ENCODE results near the gene IFIT5. TPM values are rescaled to one million over a fixed set of nuclear protein-coding genes. Genes with fewer than 3 reads are reported as not detected.
"Not testable (repeated sequence)": the region's sequence is repeated elsewhere in the genome, so short reads cannot be mapped to it uniquely, and the experiment has no call there.

Gene IFIT5
- total RNA-seq, 1 donor from 2014 or later, result 13.7 TPM

GRCh38 chr10:89395141-89395540 lies 19.2 kb upstream of the IFIT5 start:
- H3K4me3 Mint-ChIP-seq (ENCODE audit: unreplicated experiment), result no peak overlapping the region
- no peak overlapping the region for H3K27ac Mint-ChIP-seq (ENCODE audit: unreplicated experiment)
- no peaks in the 10 kb centered on the region for H3K36me3 Mint-ChIP-seq (ENCODE audit: low read depth)
- H3K9me3 Mint-ChIP-seq (ENCODE audit: low read depth), result no peaks in the 10 kb centered on the region
- DNase-seq (ENCODE audit: low spot score), result no peak
- peaks cover 25% of the 10 kb centered on the region for H3K4me1 Mint-ChIP-seq (ENCODE audit: low read depth)
- TF ChIP-seq CTCF (IDR thresholded peaks at IDR 0.05), result no peak
- no peaks in the 10 kb centered on the region for H3K27me3 Mint-ChIP-seq (ENCODE audit: low read depth)

GRCh38 chr10:89398003-89398749 lies 16.2 kb upstream of the IFIT5 start:
- Mint-ChIP-seq H3K27me3 (ENCODE audit: low read depth) (no peaks in the 10 kb centered on the region), H3K4me1 (ENCODE audit: low read depth) (peaks cover 14% of the 10 kb centered on the region), H3K9me3 (ENCODE audit: low read depth) (no peaks in the 10 kb centered on the region), H3K27ac (ENCODE audit: unreplicated experiment) (peak overlapping the region; percentile 63), H3K36me3 (ENCODE audit: low read depth) (no peaks in the 10 kb centered on the region), H3K4me3 (ENCODE audit: unreplicated experiment) (no peak overlapping the region)
- no peak for TF ChIP-seq CTCF (IDR thresholded peaks at IDR 0.05)
- DNase-seq (ENCODE audit: low spot score), result no peak

GRCh38 chr10:89399956-89400355 lies 14.4 kb upstream of the IFIT5 start:
- no peak for TF ChIP-seq CTCF (IDR thresholded peaks at IDR 0.05)
- Mint-ChIP-seq H3K4me1 (ENCODE audit: low read depth) (peaks cover 9% of the 10 kb centered on the region), H3K27me3 (ENCODE audit: low read depth) (no peaks in the 10 kb centered on the region), H3K36me3 (ENCODE audit: low read depth) (no peaks in the 10 kb centered on the region), H3K9me3 (ENCODE audit: low read depth) (no peaks in the 10 kb centered on the region), H3K4me3 (ENCODE audit: unreplicated experiment) (no peak overlapping the region), H3K27ac (ENCODE audit: unreplicated experiment) (no peak overlapping the region)
- DNase-seq (ENCODE audit: low spot score), result no peak

GRCh38 chr10:89403043-89403442 lies 11.3 kb upstream of the IFIT5 start:
- H3K9me3 Mint-ChIP-seq (ENCODE audit: low read depth), result peaks cover 3% of the 10 kb centered on the region
- TF ChIP-seq CTCF (IDR thresholded peaks at IDR 0.05), result no peak
- peaks cover 2% of the 10 kb centered on the region for H3K36me3 Mint-ChIP-seq (ENCODE audit: low read depth)
- peaks cover 5% of the 10 kb centered on the region for H3K4me1 Mint-ChIP-seq (ENCODE audit: low read depth)
- H3K27me3 Mint-ChIP-seq (ENCODE audit: low read depth), result no peaks in the 10 kb centered on the region
- DNase-seq (ENCODE audit: low spot score), result no peak
- H3K27ac Mint-ChIP-seq (ENCODE audit: unreplicated experiment), result no peak overlapping the region
- no peak overlapping the region for H3K4me3 Mint-ChIP-seq (ENCODE audit: unreplicated experiment)

- Mint-ChIP-seq H3K4me3 (ENCODE audit: unreplicated experiment) (no peak overlapping the region), H3K27me3 (ENCODE audit: low read depth) (no peaks in the 10 kb centered on the region), H3K36me3 (ENCODE audit: low read depth) (peaks cover 2% of the 10 kb centered on the region), H3K27ac (ENCODE audit: unreplicated experiment) (peak overlapping the region; percentile 14), H3K9me3 (ENCODE audit: low read depth) (peaks cover 3% of the 10 kb centered on the region), H3K4me1 (ENCODE audit: low read depth) (no peaks in the 10 kb centered on the region)
- DNase-seq (ENCODE audit: low spot score), result no peak
- TF ChIP-seq CTCF (IDR thresholded peaks at IDR 0.05), result no peak
Measured at GRCh38 chr10:89404104-89405047, 10.0 kb upstream of the IFIT5 start.

GRCh38 chr10:89406178-89406577 lies 8.2 kb upstream of the IFIT5 start:
- not testable (repeated sequence) for DNase-seq (ENCODE audit: low spot score); H3K27me3 Mint-ChIP-seq (ENCODE audit: low read depth); H3K9me3 Mint-ChIP-seq (ENCODE audit: low read depth); H3K27ac Mint-ChIP-seq (ENCODE audit: unreplicated experiment); H3K4me3 Mint-ChIP-seq (ENCODE audit: unreplicated experiment); H3K36me3 Mint-ChIP-seq (ENCODE audit: low read depth); H3K4me1 Mint-ChIP-seq (ENCODE audit: low read depth)

- H3K27me3 Mint-ChIP-seq (ENCODE audit: low read depth); H3K27ac Mint-ChIP-seq (ENCODE audit: unreplicated experiment); H3K4me1 Mint-ChIP-seq (ENCODE audit: low read depth); H3K36me3 Mint-ChIP-seq (ENCODE audit: low read depth); DNase-seq (ENCODE audit: low spot score); H3K9me3 Mint-ChIP-seq (ENCODE audit: low read depth); H3K4me3 Mint-ChIP-seq (ENCODE audit: unreplicated experiment): not testable (repeated sequence)
Measured at GRCh38 chr10:89407792-89408191, 6.6 kb upstream of the IFIT5 start.

GRCh38 chr10:89409282-89409681 lies 5.1 kb upstream of the IFIT5 start:
- H3K27ac Mint-ChIP-seq (ENCODE audit: unreplicated experiment); DNase-seq (ENCODE audit: low spot score); H3K27me3 Mint-ChIP-seq (ENCODE audit: low read depth); H3K36me3 Mint-ChIP-seq (ENCODE audit: low read depth); H3K9me3 Mint-ChIP-seq (ENCODE audit: low read depth); H3K4me3 Mint-ChIP-seq (ENCODE audit: unreplicated experiment); H3K4me1 Mint-ChIP-seq (ENCODE audit: low read depth): not testable (repeated sequence)
